SK-N-DZ (cell line): ENCODE data around the gene VWA7.

Experiments
- small RNA-seq, 2 experiments: library from RNA; depleted of rRNA; stranded (forward); fragments of <200 nt; gene quantifications; one replicate each; pipeline ENCODE3, GENCODE V24; 2014

VWA7 gene

Small RNA genes within 50 kb of the gene (small RNA-seq; reads per million reads assigned to genes)
- gene MSH5-SAPCD1 (0 reads per million in 2 experiments), gene RF00019 (0 reads per million in 2 experiments), gene RNU6-850P (0 reads per million in 2 experiments), gene SAPCD1 (0 reads per million in 2 experiments)
